WI38 (cell line): ENCODE results near the gene IFITM10.

Experiments used
- H3K4me3 ChIP-seq: 2 replicates; pipeline ENCODE4 v1.5.1; 2011; ENCODE audit warnings: low read depth, mild to moderate bottlenecking, control low read depth, low read length
- TF ChIP-seq, protein P1 (sequence below): IDR thresholded peaks from 2 replicates; pipeline ENCODE4 v1.5.1; 2012; ENCODE audit warnings: low read depth, mild to moderate bottlenecking, control low read depth, low read length

IFITM10 gene

DNA sequence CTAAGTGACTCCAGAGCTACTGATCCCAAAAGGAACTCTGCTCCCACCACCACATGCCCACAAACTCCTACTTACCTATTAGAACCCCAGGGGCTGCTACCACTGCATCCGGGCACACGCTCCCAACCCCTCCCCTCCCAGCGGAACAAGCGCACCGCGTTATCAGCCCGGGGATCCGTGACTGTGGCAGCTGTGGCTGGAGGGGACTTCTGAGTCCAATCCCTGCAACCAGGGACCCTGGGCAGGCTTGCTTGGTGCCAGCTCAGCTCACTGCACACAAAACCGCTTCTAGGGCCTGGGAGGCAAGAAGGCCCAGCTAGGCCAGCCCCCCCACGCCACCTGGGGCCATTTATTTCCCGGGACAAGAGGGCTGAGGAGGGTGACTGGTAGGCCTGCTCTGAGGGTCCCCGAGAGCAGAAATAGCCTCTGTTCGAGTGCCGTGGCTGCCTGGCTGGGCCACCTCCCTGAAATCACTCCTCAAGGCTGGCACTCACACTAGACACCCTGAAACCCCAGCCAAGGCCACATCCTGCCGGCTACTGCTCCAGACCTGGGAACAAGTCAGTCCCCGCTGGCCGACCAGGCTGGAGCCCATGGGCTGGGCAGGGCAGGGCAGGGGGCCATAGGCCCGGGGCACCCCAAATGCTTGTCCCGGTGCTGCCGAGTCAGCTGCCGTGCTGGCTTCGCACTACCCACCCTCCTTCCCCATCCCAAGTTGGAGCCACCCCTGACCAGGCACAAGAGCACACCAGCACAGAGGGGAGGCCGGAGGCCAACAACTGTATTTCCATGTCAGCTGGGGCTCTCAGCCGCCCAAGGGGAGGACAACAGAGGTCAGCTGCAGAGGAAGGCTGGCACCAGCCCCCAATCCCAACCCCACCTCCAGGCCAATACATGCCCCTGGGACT, 1.9 kb upstream of the IFITM10 start:
- TF ChIP-seq, protein P1, sequence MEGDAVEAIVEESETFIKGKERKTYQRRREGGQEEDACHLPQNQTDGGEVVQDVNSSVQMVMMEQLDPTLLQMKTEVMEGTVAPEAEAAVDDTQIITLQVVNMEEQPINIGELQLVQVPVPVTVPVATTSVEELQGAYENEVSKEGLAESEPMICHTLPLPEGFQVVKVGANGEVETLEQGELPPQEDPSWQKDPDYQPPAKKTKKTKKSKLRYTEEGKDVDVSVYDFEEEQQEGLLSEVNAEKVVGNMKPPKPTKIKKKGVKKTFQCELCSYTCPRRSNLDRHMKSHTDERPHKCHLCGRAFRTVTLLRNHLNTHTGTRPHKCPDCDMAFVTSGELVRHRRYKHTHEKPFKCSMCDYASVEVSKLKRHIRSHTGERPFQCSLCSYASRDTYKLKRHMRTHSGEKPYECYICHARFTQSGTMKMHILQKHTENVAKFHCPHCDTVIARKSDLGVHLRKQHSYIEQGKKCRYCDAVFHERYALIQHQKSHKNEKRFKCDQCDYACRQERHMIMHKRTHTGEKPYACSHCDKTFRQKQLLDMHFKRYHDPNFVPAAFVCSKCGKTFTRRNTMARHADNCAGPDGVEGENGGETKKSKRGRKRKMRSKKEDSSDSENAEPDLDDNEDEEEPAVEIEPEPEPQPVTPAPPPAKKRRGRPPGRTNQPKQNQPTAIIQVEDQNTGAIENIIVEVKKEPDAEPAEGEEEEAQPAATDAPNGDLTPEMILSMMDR = no peak

DNA sequence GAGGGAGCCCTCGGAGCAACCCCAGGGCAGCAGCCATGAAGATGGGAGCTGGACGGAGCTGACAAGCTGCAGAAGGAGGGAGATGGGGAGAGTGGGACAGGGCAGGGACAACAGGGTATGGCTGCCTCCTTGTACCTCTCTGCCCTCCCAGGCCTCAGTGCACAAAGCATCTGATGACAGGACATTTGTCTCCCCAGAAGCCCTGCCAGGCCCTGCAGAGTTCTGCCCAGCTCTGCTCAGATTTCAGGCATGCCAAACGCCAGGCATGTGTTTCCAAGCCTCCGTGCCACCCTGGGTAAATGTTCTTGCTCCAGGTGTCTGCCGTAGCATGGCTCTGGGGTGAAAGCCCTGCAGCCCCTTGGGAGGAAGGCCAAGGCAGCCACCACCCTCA, 1.1 kb upstream of the IFITM10 start:
- no peak overlapping the region for H3K4me3 ChIP-seq
- TF ChIP-seq, protein P1 = no peak

More for the DNA sequence above, 1.9 kb upstream of the IFITM10 start:
- no peak overlapping the region for H3K4me3 ChIP-seq

DNA sequence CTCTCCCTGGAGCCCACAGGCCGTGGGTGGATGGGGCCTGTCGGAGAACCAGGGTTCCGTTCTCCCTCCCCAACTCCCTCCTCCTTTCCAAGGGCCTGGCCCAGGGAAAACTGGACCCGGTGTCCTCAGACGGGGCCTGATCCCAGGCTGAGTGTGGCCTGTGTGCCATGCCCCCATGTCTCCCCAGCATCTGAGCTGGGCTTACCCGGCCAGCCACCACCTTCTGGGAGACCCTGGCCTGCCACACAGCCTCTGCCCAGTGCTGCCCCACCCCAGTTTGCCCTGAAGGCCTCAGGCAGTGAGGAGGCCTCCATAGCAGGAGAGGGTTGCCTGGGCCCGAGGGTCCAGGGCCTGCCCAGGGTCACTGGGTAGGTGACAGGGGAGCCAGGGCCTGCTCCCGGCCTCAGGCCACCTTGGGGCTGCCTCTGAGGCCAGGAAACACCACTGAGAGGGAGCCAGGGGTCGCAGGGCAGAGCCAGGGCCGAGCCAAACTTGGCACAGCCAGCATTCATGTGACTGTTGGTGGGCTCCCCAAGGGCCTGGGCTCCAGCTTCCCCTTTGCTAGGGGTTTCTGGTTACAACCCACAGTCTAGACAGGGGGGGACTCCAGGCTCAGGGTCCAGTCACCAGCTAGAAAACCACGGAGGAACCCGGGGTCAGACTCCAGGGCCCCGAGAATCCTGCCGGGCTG, 590 bp upstream of the IFITM10 start:
- TF ChIP-seq, protein P1 = no peak
- no peak overlapping the region for H3K4me3 ChIP-seq

DNA sequence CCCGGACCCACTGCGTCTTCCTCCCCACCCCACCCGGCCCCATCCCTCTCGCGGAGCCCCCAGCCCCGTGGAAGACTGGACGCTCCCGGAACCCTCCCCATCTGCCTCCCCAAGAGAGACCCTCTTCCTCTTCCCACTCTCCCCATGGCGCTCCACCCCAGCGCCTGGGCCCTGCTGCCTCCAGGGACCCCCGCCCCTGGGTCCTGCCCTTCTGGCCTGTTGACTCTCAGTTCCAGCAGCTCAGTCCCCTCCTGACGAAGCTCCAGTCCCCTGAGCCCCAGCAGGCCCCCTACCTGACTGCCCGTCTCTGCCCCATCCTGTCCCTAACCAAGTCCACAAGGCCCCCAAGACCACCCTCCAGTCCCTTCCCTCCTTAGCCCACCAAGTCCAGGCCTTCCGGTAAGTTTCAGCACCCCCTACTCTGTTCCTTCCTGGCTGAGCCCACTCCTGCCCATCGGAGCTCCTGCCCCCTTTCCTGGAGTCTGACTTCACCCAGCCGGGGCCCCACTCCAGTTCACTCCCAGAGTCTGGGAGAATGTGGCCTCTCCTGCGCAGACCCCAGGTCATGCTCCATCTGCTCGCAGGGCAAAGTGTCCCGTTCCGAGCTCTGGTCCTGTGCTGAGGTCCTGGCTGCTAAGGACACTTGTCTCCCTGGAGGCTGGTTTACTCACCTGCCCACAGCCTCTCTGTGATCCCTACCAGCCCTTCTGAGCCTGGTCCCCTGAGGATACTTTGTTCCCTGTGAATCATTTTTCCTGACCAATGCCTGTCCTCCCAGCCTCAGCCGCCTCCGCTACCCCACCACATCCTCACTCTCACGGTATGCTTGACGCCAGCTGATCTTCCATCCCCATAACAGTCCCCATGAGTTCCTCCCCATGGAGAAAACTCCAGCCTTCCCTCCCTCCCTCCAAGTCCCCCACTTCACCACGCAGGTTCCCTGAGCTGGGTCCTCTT, 722 bp downstream of the IFITM10 start:
- TF ChIP-seq, protein P1 = no peak
- H3K4me3 ChIP-seq = no peak overlapping the region

DNA sequence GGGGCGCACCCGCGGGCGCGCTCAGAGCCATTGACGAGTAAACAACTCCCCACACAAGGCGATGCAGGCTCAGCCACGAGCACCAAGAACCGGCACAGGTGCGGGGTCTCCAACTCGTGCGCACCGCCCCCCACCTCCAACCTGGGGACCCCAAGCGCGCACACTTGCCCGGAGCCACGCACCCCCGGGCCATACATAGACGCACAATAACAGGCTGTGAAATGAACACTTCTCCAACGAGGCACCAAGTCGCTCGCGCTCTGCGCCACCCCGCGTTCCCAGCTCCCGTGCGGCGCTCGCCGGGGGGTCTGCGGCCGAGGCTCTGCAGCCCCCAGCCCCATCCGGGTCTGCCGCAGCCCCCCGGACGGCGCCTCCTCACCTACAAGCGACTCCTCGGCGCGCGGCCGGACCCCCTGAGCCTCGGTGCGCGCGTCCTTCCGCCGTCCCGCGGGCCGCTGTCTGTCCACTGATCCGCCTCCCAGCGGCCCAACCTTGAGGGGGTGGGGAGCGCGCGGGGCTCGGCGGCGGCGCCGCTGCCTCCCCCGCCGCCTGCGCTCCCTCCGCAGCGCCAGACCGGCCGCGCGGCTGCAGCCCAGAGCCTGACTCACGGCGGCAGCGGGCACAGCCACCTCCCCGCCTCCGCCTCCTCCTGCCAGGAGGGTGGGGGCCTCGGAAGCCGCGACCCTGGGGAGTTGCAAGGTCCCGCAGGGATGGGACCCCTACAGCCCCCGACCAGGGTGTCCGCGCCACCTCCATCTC, 1.6 kb downstream of the IFITM10 start:
- peak overlapping the region; percentile 37 for H3K4me3 ChIP-seq
- TF ChIP-seq, protein P1 = no peak

DNA sequence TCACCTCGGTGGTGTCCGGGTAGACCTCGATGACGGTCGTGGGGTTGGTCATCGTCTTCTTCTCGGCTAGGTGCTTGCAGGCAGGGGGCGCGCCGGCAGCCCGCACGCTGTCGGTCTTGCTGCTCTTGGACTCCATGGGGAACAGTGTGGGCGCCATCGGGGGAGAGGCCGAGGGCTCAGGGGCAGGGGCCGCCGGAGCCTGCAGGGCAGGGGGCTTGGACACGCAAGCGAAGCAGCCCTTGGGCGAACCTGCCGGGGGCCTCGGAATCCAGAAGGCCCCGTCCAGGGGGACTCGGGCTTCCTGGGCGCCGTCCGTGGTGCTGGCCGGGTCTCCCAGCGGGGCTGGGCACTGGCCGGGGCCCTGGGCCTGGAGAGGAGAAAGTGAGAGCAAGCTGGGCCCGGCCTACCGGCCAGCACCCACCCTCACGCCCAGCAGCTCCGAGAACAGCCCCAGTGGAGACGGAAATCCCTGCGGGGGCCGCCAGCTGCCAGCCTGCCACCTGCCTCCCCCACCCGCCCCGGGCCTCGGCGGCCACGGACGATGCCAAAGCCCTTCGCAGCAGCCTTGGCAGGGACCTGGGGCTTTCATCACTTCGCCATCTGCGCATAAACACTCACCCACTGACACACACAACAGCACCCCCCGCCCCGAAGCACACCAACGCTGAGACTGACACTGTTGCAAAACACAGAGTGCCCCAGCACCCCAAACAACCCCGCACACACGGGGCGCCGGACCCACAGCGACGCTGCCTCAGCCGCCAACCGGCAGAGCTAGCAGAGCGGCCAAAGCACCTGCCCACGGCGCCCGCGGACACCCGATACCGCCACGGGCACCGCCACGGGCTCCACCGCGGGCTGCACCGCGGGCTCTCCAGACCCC, 2.4 kb downstream of the IFITM10 start:
- TF ChIP-seq, protein P1 = no peak
- no peak overlapping the region for H3K4me3 ChIP-seq
